Amygdala (tissue), 56 donors: ENCODE results near the gene POU5F1.
"Not testable (repeated sequence)": the region's sequence is repeated elsewhere in the genome, so short reads cannot be mapped to it uniquely, and the experiment has no call there.

Experiments used
- DNase-seq, 56 donors: peaks; one replicate each; lab custom pipeline; 2025; lab: John Stamatoyannopoulos, UW

Gene POU5F1

GRCh38 chr6:31192431-31193105, 22.1 kb upstream of the POU5F1 start:
- DNase-seq, result peak in 37 of 56 donors; percentile 3 to 82 (median 37)

- no peak for DNase-seq
Observed at GRCh38 chr6:31190488-31190887, 20.0 kb upstream of the POU5F1 start.

- not testable (repeated sequence) for DNase-seq
Observed at GRCh38 chr6:31189223-31189622, 18.7 kb upstream of the POU5F1 start.

- DNase-seq, result no peak
Observed at GRCh38 chr6:31187780-31188194, 17.3 kb upstream of the POU5F1 start.

GRCh38 chr6:31186052-31186734, 15.7 kb upstream of the POU5F1 start:
- DNase-seq, result peak in 2 of 56 donors; percentile 15 to 19

- DNase-seq, result not testable (repeated sequence)
Observed at GRCh38 chr6:31185695-31186051, 15.2 kb upstream of the POU5F1 start.

- not testable (repeated sequence) for DNase-seq
Observed at GRCh38 chr6:31183859-31184258, 13.4 kb upstream of the POU5F1 start.

- not testable (repeated sequence) for DNase-seq
Observed at GRCh38 chr6:31183287-31183686, 12.8 kb upstream of the POU5F1 start.

GRCh38 chr6:31180500-31180899, 10.0 kb upstream of the POU5F1 start:
- peak in 35 of 56 donors; percentile 3 to 83 (median 30) for DNase-seq

GRCh38 chr6:31179896-31180295, 9.4 kb upstream of the POU5F1 start:
- DNase-seq, result no peak

GRCh38 chr6:31179042-31179386, 8.5 kb upstream of the POU5F1 start:
- DNase-seq, result no peak

GRCh38 chr6:31178143-31179041, 7.9 kb upstream of the POU5F1 start:
- DNase-seq, result no peak

- DNase-seq, result peak in 2 of 56 donors; percentile 8 to 13
Observed at GRCh38 chr6:31175971-31176370, 5.5 kb upstream of the POU5F1 start.

GRCh38 chr6:31174378-31174777, 3.9 kb upstream of the POU5F1 start:
- DNase-seq, result no peak

GRCh38 chr6:31173406-31173805, 2.9 kb upstream of the POU5F1 start:
- DNase-seq, result no peak

- no peak for DNase-seq
Observed at GRCh38 chr6:31172973-31173384, 2.5 kb upstream of the POU5F1 start.

- DNase-seq, result no peak
Observed at GRCh38 chr6:31171931-31172905, 1.7 kb upstream of the POU5F1 start.

- DNase-seq, result no peak
Observed at GRCh38 chr6:31170987-31171671, 647 bp upstream of the POU5F1 start.

- not testable (repeated sequence) for DNase-seq
Observed at GRCh38 chr6:31169858-31170599, 453 bp downstream of the POU5F1 start.
